Hepatic stellate cell (primary cell): ENCODE measurements around the gene GNB1.
A peak's percentile ranks its signal among the peaks of the same experiment; 100 is the strongest.
"Not testable (repeated sequence)": the region's sequence is repeated elsewhere in the genome, so short reads cannot be mapped to it uniquely, and the experiment has no call there.

Source experiments
- DNase-seq: peaks from one replicate; pipeline ENCODE4 v3.0.0; 2011; ENCODE audit warnings: low spot score

The GNB1 gene

GRCh38 chr1:1890506-1891348 is at the start of gene GNB1:
GNB1 (minus strand) TSS chr1:1891087; CDS start chr1:1825453, 65,634 bp downstream.
- peak; percentile 98 for DNase-seq

GRCh38 chr1:1940123-1940425 is 49.2 kb upstream of the GNB1 start:
- DNase-seq = no peak

GRCh38 chr1:1939296-1940122 is 48.6 kb upstream of the GNB1 start:
- no peak for DNase-seq

GRCh38 chr1:1938613-1939295 is 47.9 kb upstream of the GNB1 start:
- DNase-seq = no peak

- no peak for DNase-seq
These were observed 47.3 kb upstream of the GNB1 start for GRCh38 chr1:1938276-1938573.

GRCh38 chr1:1937549-1938275 is 46.8 kb upstream of the GNB1 start:
- DNase-seq = no peak

GRCh38 chr1:1937061-1937460 is 46.2 kb upstream of the GNB1 start:
- DNase-seq = no peak

- not testable (repeated sequence) for DNase-seq
These were observed 44.0 kb upstream of the GNB1 start for GRCh38 chr1:1934848-1935247.

- no peak for DNase-seq
These were observed 39.0 kb upstream of the GNB1 start for GRCh38 chr1:1929639-1930545.

GRCh38 chr1:1929102-1929638 is 38.3 kb upstream of the GNB1 start:
- DNase-seq = no peak

GRCh38 chr1:1928231-1929101 is 37.6 kb upstream of the GNB1 start:
- DNase-seq = no peak

- DNase-seq = no peak
These were observed 36.9 kb upstream of the GNB1 start for GRCh38 chr1:1927751-1928150.

GRCh38 chr1:1926886-1927660 is 36.2 kb upstream of the GNB1 start:
- DNase-seq = no peak

- no peak for DNase-seq
These were observed 35.5 kb upstream of the GNB1 start for GRCh38 chr1:1926346-1926811.

- DNase-seq = no peak
These were observed 34.8 kb upstream of the GNB1 start for GRCh38 chr1:1925437-1926345.

- DNase-seq = no peak
These were observed 34.0 kb upstream of the GNB1 start for GRCh38 chr1:1924849-1925248.

GRCh38 chr1:1924386-1924785 is 33.5 kb upstream of the GNB1 start:
- DNase-seq = no peak
